Activated T-cell treated with anti-CD3 and anti-CD28 coated beads, Interleukin-2, amount 50 U/mL, for 24 hours (primary cell): ENCODE measurements around the gene SNRNP40.

Source experiments
- DNase-seq: peaks from one replicate; pipeline ENCODE4 v3.0.0-alpha.2; 2020
- H3K27ac Mint-ChIP-seq: 2 replicates; pipeline ENCODE4 v1.8.0; 2020; ENCODE audit warnings: mild to moderate bottlenecking, mixed read lengths
- H3K27me3 Mint-ChIP-seq: 2 replicates; pipeline ENCODE4 v1.8.0; 2020; ENCODE audit warnings: mixed read lengths
- H3K36me3 Mint-ChIP-seq: 2 replicates; pipeline ENCODE4 v1.8.0; 2020; ENCODE audit warnings: low read depth, mixed read lengths
- H3K4me1 Mint-ChIP-seq: 2 replicates; pipeline ENCODE4 v1.8.0; 2020; ENCODE audit warnings: low read depth, mixed read lengths
- H3K4me3 Mint-ChIP-seq: 2 replicates; pipeline ENCODE4 v1.8.0; 2020; ENCODE audit warnings: mild to moderate bottlenecking, moderate library complexity, mixed read lengths
- H3K9me3 Mint-ChIP-seq: 2 replicates; pipeline ENCODE4 v1.8.0; 2020; ENCODE audit warnings: mixed read lengths

SNRNP40 gene

GRCh38 chr1:31261916-31262315 lies 34.7 kb downstream of the SNRNP40 start:
- no peak for DNase-seq
- Mint-ChIP-seq H3K4me3 (no peak overlapping the region), H3K9me3 (no peaks in the 10 kb centered on the region), H3K36me3 (peaks cover 99% of the 10 kb centered on the region), H3K27me3 (no peaks in the 10 kb centered on the region), H3K4me1 (no peaks in the 10 kb centered on the region), H3K27ac (no peak overlapping the region)

- no peak for DNase-seq
- Mint-ChIP-seq H3K36me3 (peaks cover 79% of the 10 kb centered on the region), H3K9me3 (no peaks in the 10 kb centered on the region), H3K27ac (no peak overlapping the region), H3K4me3 (no peak overlapping the region), H3K4me1 (no peaks in the 10 kb centered on the region), H3K27me3 (no peaks in the 10 kb centered on the region)
Measured at GRCh38 chr1:31259746-31260145, 36.8 kb downstream of the SNRNP40 start.

- H3K36me3 Mint-ChIP-seq = peaks cover 67% of the 10 kb centered on the region
- H3K4me1 Mint-ChIP-seq = no peaks in the 10 kb centered on the region
- no peak overlapping the region for H3K4me3 Mint-ChIP-seq
- no peaks in the 10 kb centered on the region for H3K27me3 Mint-ChIP-seq
- H3K9me3 Mint-ChIP-seq = no peaks in the 10 kb centered on the region
- DNase-seq = no peak
- H3K27ac Mint-ChIP-seq = no peak overlapping the region
Measured at GRCh38 chr1:31258581-31258980, 38.0 kb downstream of the SNRNP40 start.

GRCh38 chr1:31257213-31257612 lies 39.4 kb downstream of the SNRNP40 start:
- no peaks in the 10 kb centered on the region for H3K27me3 Mint-ChIP-seq
- no peak for DNase-seq
- H3K36me3 Mint-ChIP-seq = peaks cover 54% of the 10 kb centered on the region
- no peak overlapping the region for H3K4me3 Mint-ChIP-seq
- no peak overlapping the region for H3K27ac Mint-ChIP-seq
- H3K4me1 Mint-ChIP-seq = no peaks in the 10 kb centered on the region
- H3K9me3 Mint-ChIP-seq = no peaks in the 10 kb centered on the region

DNA sequence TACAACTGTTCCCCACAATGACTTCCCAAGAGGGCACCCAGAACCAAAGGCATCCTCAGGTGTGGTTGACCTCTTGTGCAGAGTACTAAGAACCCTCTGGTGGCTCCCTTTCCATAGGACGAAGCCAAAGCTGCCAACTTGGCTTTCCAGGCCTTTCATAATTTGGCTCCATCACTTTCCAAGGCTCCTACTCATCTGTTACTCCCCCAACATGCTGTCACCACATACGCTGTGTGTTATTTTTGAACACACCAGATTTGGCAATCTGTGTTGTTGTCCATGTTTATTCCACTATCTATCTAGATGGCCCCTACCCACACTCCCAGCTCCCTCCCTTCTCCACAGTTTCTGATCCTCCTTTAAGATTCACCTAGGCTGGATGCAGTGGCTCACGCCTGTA lies 46.7 kb downstream of the SNRNP40 start:
- no peaks in the 10 kb centered on the region for H3K9me3 Mint-ChIP-seq
- H3K4me1 Mint-ChIP-seq = no peaks in the 10 kb centered on the region
- H3K4me3 Mint-ChIP-seq = no peak overlapping the region
- H3K27ac Mint-ChIP-seq = no peak overlapping the region
- no peaks in the 10 kb centered on the region for H3K36me3 Mint-ChIP-seq
- no peak for DNase-seq
- no peaks in the 10 kb centered on the region for H3K27me3 Mint-ChIP-seq

DNA sequence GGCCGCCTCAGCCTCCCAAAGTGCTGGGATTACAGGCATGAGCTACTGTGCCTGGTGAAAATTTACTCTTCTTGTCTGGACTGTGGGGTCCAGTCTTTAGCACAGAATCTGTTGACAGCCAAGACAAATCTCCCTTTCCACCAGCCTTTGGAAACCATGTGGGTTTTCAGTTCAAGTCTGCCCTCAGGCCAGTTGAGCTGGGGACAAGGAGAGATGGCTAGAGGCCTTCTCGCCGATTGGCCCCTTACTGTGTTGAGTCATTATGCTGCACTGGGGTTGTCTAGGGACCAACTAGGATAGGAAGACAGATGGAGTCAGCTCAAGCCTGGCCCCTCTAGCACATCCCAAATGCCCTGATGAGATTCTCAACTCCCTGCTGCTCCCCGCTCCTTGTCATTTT lies 48.3 kb downstream of the SNRNP40 start:
- Mint-ChIP-seq H3K27me3 (no peaks in the 10 kb centered on the region), H3K4me1 (no peaks in the 10 kb centered on the region), H3K36me3 (no peaks in the 10 kb centered on the region), H3K27ac (no peak overlapping the region), H3K9me3 (no peaks in the 10 kb centered on the region), H3K4me3 (no peak overlapping the region)
- DNase-seq = no peak

- Mint-ChIP-seq H3K9me3 (no peaks in the 10 kb centered on the region), H3K4me1 (peaks cover 2% of the 10 kb centered on the region), H3K36me3 (no peaks in the 10 kb centered on the region), H3K4me3 (no peak overlapping the region), H3K27me3 (peaks cover 15% of the 10 kb centered on the region), H3K27ac (no peak overlapping the region)
- no peak for DNase-seq
Measured at GRCh38 chr1:31244326-31244725, 52.3 kb downstream of the SNRNP40 start.

GRCh38 chr1:31243501-31244286 lies 52.9 kb downstream of the SNRNP40 start:
- DNase-seq = no peak
- H3K4me3 Mint-ChIP-seq = no peak overlapping the region
- no peaks in the 10 kb centered on the region for H3K9me3 Mint-ChIP-seq
- no peaks in the 10 kb centered on the region for H3K36me3 Mint-ChIP-seq
- peaks cover 8% of the 10 kb centered on the region for H3K4me1 Mint-ChIP-seq
- H3K27ac Mint-ChIP-seq = no peak overlapping the region
- peaks cover 21% of the 10 kb centered on the region for H3K27me3 Mint-ChIP-seq

GRCh38 chr1:31241321-31241720 lies 55.3 kb downstream of the SNRNP40 start:
- Mint-ChIP-seq H3K4me3 (no peak overlapping the region), H3K9me3 (no peaks in the 10 kb centered on the region), H3K27me3 (peaks cover 45% of the 10 kb centered on the region), H3K4me1 (peaks cover 9% of the 10 kb centered on the region), H3K36me3 (no peaks in the 10 kb centered on the region), H3K27ac (no peak overlapping the region)
- no peak for DNase-seq

- peak within 1 kb of the TSS; percentile 55 for H3K4me3 Mint-ChIP-seq
- no peak within 1 kb of the TSS for H3K27ac Mint-ChIP-seq
- H3K27me3 Mint-ChIP-seq = peaks cover 61% of the 10 kb centered on the region
- H3K9me3 Mint-ChIP-seq = no peaks in the 10 kb centered on the region
- H3K4me1 Mint-ChIP-seq = peaks cover 9% of the 10 kb centered on the region
- no peak for DNase-seq
- no peaks in the 10 kb centered on the region for H3K36me3 Mint-ChIP-seq
Measured at GRCh38 chr1:31239653-31240241, 56.8 kb downstream of the SNRNP40 start, which contains the start of gene NKAIN1. Gene NKAIN1 (minus strand): TSS chr1:31239887. CDS start chr1:31239547, 340 bp downstream.

GRCh38 chr1:31238986-31239613 lies 57.5 kb downstream of the SNRNP40 start:
- no peaks in the 10 kb centered on the region for H3K36me3 Mint-ChIP-seq
- H3K27me3 Mint-ChIP-seq = peaks cover 67% of the 10 kb centered on the region
- DNase-seq = peak; percentile 32
- H3K4me1 Mint-ChIP-seq = peaks cover 9% of the 10 kb centered on the region
- no peak overlapping the region for H3K27ac Mint-ChIP-seq
- no peaks in the 10 kb centered on the region for H3K9me3 Mint-ChIP-seq
- peak overlapping the region; percentile 55 for H3K4me3 Mint-ChIP-seq

DNA sequence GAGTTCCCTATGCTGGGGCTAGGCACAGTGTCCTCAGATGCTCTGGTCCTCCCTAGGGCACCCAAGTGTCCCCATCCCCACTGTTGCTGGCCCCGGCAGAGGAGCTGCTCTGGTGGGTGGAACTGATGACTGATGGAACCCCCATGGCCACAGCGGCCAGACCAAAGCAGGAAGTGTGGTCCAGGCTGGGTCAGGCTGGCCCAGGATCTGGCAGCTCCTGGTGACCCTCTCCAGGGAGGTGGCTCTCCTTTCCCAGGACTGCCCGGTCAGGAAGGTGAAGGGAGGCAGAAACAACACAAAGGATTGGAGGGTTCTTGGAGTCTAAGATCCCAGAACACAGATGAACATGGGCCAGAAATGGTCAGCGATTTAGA lies 58.0 kb downstream of the SNRNP40 start:
- DNase-seq = no peak
- Mint-ChIP-seq H3K36me3 (no peaks in the 10 kb centered on the region), H3K27ac (no peak overlapping the region), H3K9me3 (no peaks in the 10 kb centered on the region), H3K27me3 (peaks cover 69% of the 10 kb centered on the region), H3K4me1 (peaks cover 9% of the 10 kb centered on the region), H3K4me3 (peak overlapping the region; percentile 55)

DNA sequence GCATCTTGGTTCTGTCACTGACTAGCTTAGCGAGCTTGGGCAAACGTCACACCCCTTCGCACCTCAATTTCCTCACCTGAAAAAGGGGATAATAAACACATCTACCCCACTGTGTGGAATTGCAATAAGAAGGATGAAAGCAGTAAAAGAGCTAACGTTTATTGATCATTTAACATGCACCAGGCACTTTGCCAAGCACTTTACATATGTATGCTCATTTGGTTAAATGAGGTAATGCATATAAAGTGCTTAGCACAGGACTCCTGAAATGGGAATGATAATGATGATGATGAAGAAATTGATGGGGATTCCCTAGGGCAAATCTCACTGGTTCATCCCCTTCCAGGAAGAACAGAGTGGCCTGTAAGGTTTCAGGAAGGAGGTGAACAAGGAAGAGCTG lies 61.7 kb downstream of the SNRNP40 start:
- DNase-seq = no peak
- H3K4me3 Mint-ChIP-seq = no peak overlapping the region
- peaks cover 55% of the 10 kb centered on the region for H3K27me3 Mint-ChIP-seq
- H3K4me1 Mint-ChIP-seq = peaks cover 7% of the 10 kb centered on the region
- H3K36me3 Mint-ChIP-seq = no peaks in the 10 kb centered on the region
- no peaks in the 10 kb centered on the region for H3K9me3 Mint-ChIP-seq
- no peak overlapping the region for H3K27ac Mint-ChIP-seq

- H3K9me3 Mint-ChIP-seq = no peaks in the 10 kb centered on the region
- H3K4me1 Mint-ChIP-seq = peaks cover 7% of the 10 kb centered on the region
- H3K27ac Mint-ChIP-seq = no peak overlapping the region
- no peak overlapping the region for H3K4me3 Mint-ChIP-seq
- peaks cover 53% of the 10 kb centered on the region for H3K27me3 Mint-ChIP-seq
- no peaks in the 10 kb centered on the region for H3K36me3 Mint-ChIP-seq
- no peak for DNase-seq
Measured at GRCh38 chr1:31234123-31234708, 62.4 kb downstream of the SNRNP40 start.

- Mint-ChIP-seq H3K4me1 (no peaks in the 10 kb centered on the region), H3K4me3 (no peak overlapping the region), H3K36me3 (no peaks in the 10 kb centered on the region), H3K9me3 (no peaks in the 10 kb centered on the region), H3K27ac (no peak overlapping the region), H3K27me3 (peaks cover 38% of the 10 kb centered on the region)
- DNase-seq = no peak
Measured at GRCh38 chr1:31232689-31233088, 63.9 kb downstream of the SNRNP40 start.
